Progenitor cell of endocrine pancreas (in vitro differentiated cells): Measurements from ENCODE around the gene TGFB2. TPM values are rescaled to one million over a fixed set of nuclear protein-coding genes. Genes with fewer than 3 reads are reported as not detected.

Experiments
- DNase-seq: peaks from one replicate; pipeline ENCODE4 v3.0.0; 2021; ENCODE audit warnings: low spot score; ENCODE audit not compliant: unreplicated experiment
- H3K27ac Mint-ChIP-seq: 2 replicates; pipeline ENCODE4 v1.8.0; 2021; ENCODE audit warnings: mild to moderate bottlenecking, moderate library complexity, mixed read lengths
- H3K27me3 Mint-ChIP-seq: 2 replicates; pipeline ENCODE4 v1.8.0; 2021; ENCODE audit warnings: mixed read lengths
- H3K36me3 Mint-ChIP-seq: 2 replicates; pipeline ENCODE4 v1.8.0; 2022; ENCODE audit warnings: mixed read lengths; ENCODE audit not compliant: insufficient read depth
- H3K4me1 Mint-ChIP-seq: 2 replicates; pipeline ENCODE4 v1.8.0; 2021; ENCODE audit warnings: low read depth, mixed read lengths
- H3K4me3 Mint-ChIP-seq: 2 replicates; pipeline ENCODE4 v1.8.0; 2021; ENCODE audit warnings: low read depth, mild to moderate bottlenecking, moderate library complexity, mixed read lengths
- H3K9me3 Mint-ChIP-seq: 2 replicates; pipeline ENCODE4 v1.8.0; 2021; ENCODE audit warnings: low read depth, mixed read lengths
- CTCF ChIP-seq: fragments of 200-600 bp; sonication (generic); IDR thresholded peaks from one replicate; pipeline ENCODE4 v1.5.0; 2021; ENCODE audit warnings: antibody characterized with exemption, mild to moderate bottlenecking; ENCODE audit not compliant: unreplicated experiment
- total RNA-seq: library from RNA; stranded (reverse); gene quantifications from 2 replicates; pipeline ENCODE4 v1.2.1, GENCODE V29; 2021

Gene TGFB2
- total RNA-seq, 1 donor from 2014 or later, result 26.4 TPM

GRCh38 chr1:218492874-218493273, 147.7 kb downstream of the TGFB2 start:
- Mint-ChIP-seq H3K27me3 (no peaks in the 10 kb centered on the region), H3K9me3 (peaks cover 4% of the 10 kb centered on the region), H3K27ac (no peak overlapping the region), H3K4me3 (no peak overlapping the region), H3K36me3 (no peaks in the 10 kb centered on the region), H3K4me1 (peaks cover 27% of the 10 kb centered on the region)
- DNase-seq, result no peak
- no peak for TF ChIP-seq CTCF

- no peak for DNase-seq
- H3K4me3 Mint-ChIP-seq, result no peak overlapping the region
- H3K27me3 Mint-ChIP-seq, result no peaks in the 10 kb centered on the region
- no peak for TF ChIP-seq CTCF
- peaks cover 25% of the 10 kb centered on the region for H3K4me1 Mint-ChIP-seq
- no peak overlapping the region for H3K27ac Mint-ChIP-seq
- peaks cover 4% of the 10 kb centered on the region for H3K9me3 Mint-ChIP-seq
- no peaks in the 10 kb centered on the region for H3K36me3 Mint-ChIP-seq
Measured at GRCh38 chr1:218493986-218494385, 148.8 kb downstream of the TGFB2 start.

Other genes with a start within 250 kb of the TGFB2 start
- 24.6 and 25.3 TPM in 2 replicates for gene RRP15, start 60.0 kb upstream of the TGFB2 start, total RNA-seq